Ishikawa (cell line): Measurements from ENCODE around the gene LRRN4.

Experiments
- CEBPB ChIP-seq: IDR thresholded peaks from 2 replicates; pipeline ENCODE4 v1.6.1; 2012
- CREB1 ChIP-seq: IDR thresholded peaks from 2 replicates; pipeline ENCODE4 v1.6.1; 2012; ENCODE audit warnings: low read depth
- EGR1 ChIP-seq: IDR thresholded peaks from 2 replicates; pipeline ENCODE4 v1.6.1; 2012
- EP300 ChIP-seq: IDR thresholded peaks from 2 replicates; pipeline ENCODE4 v1.6.1; 2012; ENCODE audit warnings: borderline replicate concordance
- FOXM1 ChIP-seq: IDR thresholded peaks from 2 replicates; pipeline ENCODE4 v1.6.1; 2012; ENCODE audit warnings: low read depth, borderline replicate concordance
- RAD21 ChIP-seq: IDR thresholded peaks from 2 replicates; pipeline ENCODE4 v1.6.1; 2012; ENCODE audit warnings: low read depth
- TAF1 ChIP-seq: IDR thresholded peaks from 2 replicates; pipeline ENCODE4 v1.6.1; 2012; ENCODE audit warnings: low read depth, mild to moderate bottlenecking
- TCF12 ChIP-seq: IDR thresholded peaks from 2 replicates; pipeline ENCODE4 v1.6.1; 2012; ENCODE audit warnings: low read depth
- TEAD4 ChIP-seq: IDR thresholded peaks from 2 replicates; pipeline ENCODE4 v1.6.1; 2012
- YY1 ChIP-seq: IDR thresholded peaks from 2 replicates; pipeline ENCODE4 v1.6.1; 2012; ENCODE audit warnings: low read depth
- TF ChIP-seq, protein P1 (sequence below): IDR thresholded peaks from 2 replicates; pipeline ENCODE4 v1.6.1; 2012
- TF ChIP-seq, protein P2 (sequence below): IDR thresholded peaks from 2 replicates; pipeline ENCODE4 v1.6.1; 2012
- TF ChIP-seq, protein P3 (sequence below): IDR thresholded peaks from 2 replicates; pipeline ENCODE4 v1.6.1; 2012; ENCODE audit warnings: low read depth, mild to moderate bottlenecking

DNA sequence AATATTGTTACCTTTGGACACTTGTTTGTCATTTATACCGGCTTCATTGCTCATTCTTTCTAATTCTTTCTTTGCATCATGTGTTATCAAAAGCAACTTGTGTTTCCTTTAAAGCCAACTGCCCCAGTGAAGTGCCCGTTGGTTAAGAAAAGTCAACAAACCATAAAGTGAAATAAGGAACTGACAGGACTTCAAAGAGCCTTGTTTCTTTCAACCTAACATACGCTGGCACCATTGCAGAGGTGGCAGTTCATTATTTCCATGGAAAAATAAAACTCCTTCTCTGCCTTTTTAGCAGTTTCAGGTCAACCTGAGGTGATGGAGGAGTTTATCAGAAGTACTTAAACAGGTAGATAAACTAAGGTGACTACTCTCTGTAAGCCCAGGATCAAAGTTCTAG, 40.2 kb upstream of the LRRN4 start:
- TF ChIP-seq, protein P1, sequence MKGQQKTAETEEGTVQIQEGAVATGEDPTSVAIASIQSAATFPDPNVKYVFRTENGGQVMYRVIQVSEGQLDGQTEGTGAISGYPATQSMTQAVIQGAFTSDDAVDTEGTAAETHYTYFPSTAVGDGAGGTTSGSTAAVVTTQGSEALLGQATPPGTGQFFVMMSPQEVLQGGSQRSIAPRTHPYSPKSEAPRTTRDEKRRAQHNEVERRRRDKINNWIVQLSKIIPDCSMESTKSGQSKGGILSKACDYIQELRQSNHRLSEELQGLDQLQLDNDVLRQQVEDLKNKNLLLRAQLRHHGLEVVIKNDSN = no peak
- TF ChIP-seq TAF1 (no peak), CREB1 (no peak), EGR1 (no peak), TEAD4 (no peak), YY1 (no peak), EP300 (no peak), FOXM1 (no peak), RAD21 (no peak), CEBPB (no peak), TCF12 (no peak)
- TF ChIP-seq, protein P2, sequence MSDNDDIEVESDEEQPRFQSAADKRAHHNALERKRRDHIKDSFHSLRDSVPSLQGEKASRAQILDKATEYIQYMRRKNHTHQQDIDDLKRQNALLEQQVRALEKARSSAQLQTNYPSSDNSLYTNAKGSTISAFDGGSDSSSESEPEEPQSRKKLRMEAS = no peak
- TF ChIP-seq, protein P3, sequence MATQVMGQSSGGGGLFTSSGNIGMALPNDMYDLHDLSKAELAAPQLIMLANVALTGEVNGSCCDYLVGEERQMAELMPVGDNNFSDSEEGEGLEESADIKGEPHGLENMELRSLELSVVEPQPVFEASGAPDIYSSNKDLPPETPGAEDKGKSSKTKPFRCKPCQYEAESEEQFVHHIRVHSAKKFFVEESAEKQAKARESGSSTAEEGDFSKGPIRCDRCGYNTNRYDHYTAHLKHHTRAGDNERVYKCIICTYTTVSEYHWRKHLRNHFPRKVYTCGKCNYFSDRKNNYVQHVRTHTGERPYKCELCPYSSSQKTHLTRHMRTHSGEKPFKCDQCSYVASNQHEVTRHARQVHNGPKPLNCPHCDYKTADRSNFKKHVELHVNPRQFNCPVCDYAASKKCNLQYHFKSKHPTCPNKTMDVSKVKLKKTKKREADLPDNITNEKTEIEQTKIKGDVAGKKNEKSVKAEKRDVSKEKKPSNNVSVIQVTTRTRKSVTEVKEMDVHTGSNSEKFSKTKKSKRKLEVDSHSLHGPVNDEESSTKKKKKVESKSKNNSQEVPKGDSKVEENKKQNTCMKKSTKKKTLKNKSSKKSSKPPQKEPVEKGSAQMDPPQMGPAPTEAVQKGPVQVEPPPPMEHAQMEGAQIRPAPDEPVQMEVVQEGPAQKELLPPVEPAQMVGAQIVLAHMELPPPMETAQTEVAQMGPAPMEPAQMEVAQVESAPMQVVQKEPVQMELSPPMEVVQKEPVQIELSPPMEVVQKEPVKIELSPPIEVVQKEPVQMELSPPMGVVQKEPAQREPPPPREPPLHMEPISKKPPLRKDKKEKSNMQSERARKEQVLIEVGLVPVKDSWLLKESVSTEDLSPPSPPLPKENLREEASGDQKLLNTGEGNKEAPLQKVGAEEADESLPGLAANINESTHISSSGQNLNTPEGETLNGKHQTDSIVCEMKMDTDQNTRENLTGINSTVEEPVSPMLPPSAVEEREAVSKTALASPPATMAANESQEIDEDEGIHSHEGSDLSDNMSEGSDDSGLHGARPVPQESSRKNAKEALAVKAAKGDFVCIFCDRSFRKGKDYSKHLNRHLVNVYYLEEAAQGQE = no peak
